K562 (cell line): ENCODE measurements around the gene FCSK.
"Not testable (repeated sequence)": the region's sequence is repeated elsewhere in the genome, so short reads cannot be mapped to it uniquely, and the experiment has no call there.

ENCODE experiments used
- FOXK1 ChIP-seq: sonication (generic); formaldehyde crosslinking; IDR thresholded peaks from 2 replicates; pipeline ENCODE4 v1.8.0; 2022; ENCODE audit warnings: missing genetic modification reagents, mild to moderate bottlenecking, borderline replicate concordance
- FOXP4 ChIP-seq: sonication (generic); formaldehyde crosslinking; IDR thresholded peaks from 2 replicates; pipeline ENCODE4 v1.8.0; 2022; ENCODE audit warnings: mild to moderate bottlenecking, missing genetic modification reagents, borderline replicate concordance
- HNRNPUL1 ChIP-seq: fragments of 200-400 bp; formaldehyde crosslinking; IDR thresholded peaks from 2 replicates; pipeline ENCODE4 v1.6.1; 2017; ENCODE audit warnings: low read length
- MNT ChIP-seq, 2 experiments: fragments of 450-650 bp; conservative IDR thresholded peaks; 2 replicates each; pipeline ENCODE4 v1.6.1; 2017; ENCODE audit warnings: mild to moderate bottlenecking in 2 of 2, moderate library complexity in 2 of 2
- RERE ChIP-seq: sonication (generic); formaldehyde crosslinking; IDR thresholded peaks from 2 replicates; pipeline ENCODE4 v1.8.0; 2023; ENCODE audit warnings: missing genetic modification reagents, mild to moderate bottlenecking, borderline replicate concordance
- TCF7 ChIP-seq: sonication (generic); IDR thresholded peaks from 2 replicates; pipeline ENCODE4 v1.6.1; 2016; ENCODE audit warnings: antibody characterized with exemption, borderline replicate concordance
- ZBTB7A ChIP-seq: IDR thresholded peaks from 2 replicates; pipeline ENCODE4 v1.6.1; 2011; ENCODE audit warnings: low read depth, mild to moderate bottlenecking, low read length, moderate library complexity, borderline replicate concordance; ENCODE audit not compliant: control insufficient read depth
- ZNF232 ChIP-seq: sonication (generic); formaldehyde crosslinking; IDR thresholded peaks from 2 replicates; pipeline ENCODE4 v1.8.0; 2022; ENCODE audit warnings: mild to moderate bottlenecking, missing genetic modification reagents
- ZNF76 ChIP-seq: fragments of 250-450 bp; sonication (Bioruptor Pico); IDR thresholded peaks from 2 replicates; pipeline ENCODE4 v1.4.0; 2020; ENCODE audit warnings: mild to moderate bottlenecking, moderate library complexity, borderline replicate concordance
- TF ChIP-seq, protein P1 (sequence below): sonication (generic); formaldehyde crosslinking; IDR thresholded peaks from 2 replicates; pipeline ENCODE4 v1.9.0; 2022; ENCODE audit warnings: mild to moderate bottlenecking, missing genetic modification reagents
- TF ChIP-seq, protein P2 (sequence below): sonication (generic); formaldehyde crosslinking; IDR thresholded peaks from 2 replicates; pipeline ENCODE4 v1.8.0; 2022; ENCODE audit warnings: mild to moderate bottlenecking, low read depth, missing genetic modification reagents
- TF ChIP-seq, protein P3 (sequence below), 3 experiments: IDR thresholded peaks in 2 of 3; conservative IDR thresholded peaks in 1 of 3; 2 replicates each; pipeline ENCODE4 v1.5.1; 2011 to 2012; ENCODE audit warnings: low read length in 3 of 3, mild to moderate bottlenecking in 3 of 3, control low read depth in 2 of 3, improper control_type of control experiment in 1 of 3, inconsistent platforms in 1 of 3, low read depth in 1 of 3, mixed read lengths in 1 of 3, moderate library complexity in 1 of 3; ENCODE audit not compliant: insufficient read depth in 2 of 3

DNA sequence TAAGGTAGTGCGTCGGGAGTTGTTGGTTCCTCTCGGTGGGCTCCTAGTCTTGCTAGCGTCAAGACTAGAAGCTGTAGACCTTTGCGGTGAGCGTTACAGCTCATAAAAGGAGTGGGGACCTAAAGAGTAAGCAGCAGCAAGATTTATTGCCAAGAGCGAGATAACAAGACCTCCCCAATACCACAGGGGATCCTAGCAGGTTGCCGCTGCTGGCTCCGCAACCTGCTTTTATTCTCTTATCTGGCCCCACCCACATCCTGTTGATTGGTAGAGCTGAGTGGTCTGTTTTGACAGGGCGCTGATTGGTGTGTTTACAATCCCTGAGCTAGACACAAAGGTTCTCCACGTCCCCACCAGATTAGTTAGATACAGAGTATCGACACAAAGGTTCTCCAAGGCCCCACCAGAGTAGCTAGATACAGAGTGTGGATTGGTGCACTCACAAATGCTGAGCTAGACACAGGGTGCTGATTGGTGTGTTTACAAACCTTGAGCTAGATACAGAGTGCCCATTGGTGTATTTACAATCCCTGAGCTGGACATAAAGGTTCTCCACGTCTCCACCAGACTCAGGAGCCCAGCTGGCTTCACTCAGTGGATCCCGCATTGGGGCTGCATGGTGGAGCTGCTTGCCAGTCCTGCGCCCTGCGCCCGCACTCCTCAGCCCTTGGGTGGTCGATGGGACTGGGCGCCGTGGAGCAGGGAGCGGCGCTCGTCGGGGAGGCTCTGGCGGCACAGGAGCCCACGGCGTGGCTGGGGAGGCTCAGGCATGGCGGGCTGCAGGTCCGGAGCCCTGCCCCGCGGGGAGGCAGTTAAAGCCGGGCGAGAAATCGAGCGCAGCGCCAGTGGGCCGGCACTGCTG, 4.0 kb upstream of the FCSK start:
- not testable (repeated sequence) for TF ChIP-seq ZNF232 (CRISPR knock-in tag); TCF7; RERE; ZBTB7A; FOXP4; MNT (conservative IDR thresholded peaks at IDR 0.05); ZNF76 (CRISPR knock-in tag); FOXK1 (CRISPR knock-in tag); HNRNPUL1
- TF ChIP-seq, protein P1, sequence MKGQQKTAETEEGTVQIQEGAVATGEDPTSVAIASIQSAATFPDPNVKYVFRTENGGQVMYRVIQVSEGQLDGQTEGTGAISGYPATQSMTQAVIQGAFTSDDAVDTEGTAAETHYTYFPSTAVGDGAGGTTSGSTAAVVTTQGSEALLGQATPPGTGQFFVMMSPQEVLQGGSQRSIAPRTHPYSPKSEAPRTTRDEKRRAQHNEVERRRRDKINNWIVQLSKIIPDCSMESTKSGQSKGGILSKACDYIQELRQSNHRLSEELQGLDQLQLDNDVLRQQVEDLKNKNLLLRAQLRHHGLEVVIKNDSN = not testable (repeated sequence)
- TF ChIP-seq, protein P2, sequence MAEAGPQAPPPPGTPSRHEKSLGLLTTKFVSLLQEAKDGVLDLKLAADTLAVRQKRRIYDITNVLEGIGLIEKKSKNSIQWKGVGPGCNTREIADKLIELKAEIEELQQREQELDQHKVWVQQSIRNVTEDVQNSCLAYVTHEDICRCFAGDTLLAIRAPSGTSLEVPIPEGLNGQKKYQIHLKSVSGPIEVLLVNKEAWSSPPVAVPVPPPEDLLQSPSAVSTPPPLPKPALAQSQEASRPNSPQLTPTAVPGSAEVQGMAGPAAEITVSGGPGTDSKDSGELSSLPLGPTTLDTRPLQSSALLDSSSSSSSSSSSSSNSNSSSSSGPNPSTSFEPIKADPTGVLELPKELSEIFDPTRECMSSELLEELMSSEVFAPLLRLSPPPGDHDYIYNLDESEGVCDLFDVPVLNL (CRISPR knock-in tag) = not testable (repeated sequence)
- TF ChIP-seq, protein P3, sequence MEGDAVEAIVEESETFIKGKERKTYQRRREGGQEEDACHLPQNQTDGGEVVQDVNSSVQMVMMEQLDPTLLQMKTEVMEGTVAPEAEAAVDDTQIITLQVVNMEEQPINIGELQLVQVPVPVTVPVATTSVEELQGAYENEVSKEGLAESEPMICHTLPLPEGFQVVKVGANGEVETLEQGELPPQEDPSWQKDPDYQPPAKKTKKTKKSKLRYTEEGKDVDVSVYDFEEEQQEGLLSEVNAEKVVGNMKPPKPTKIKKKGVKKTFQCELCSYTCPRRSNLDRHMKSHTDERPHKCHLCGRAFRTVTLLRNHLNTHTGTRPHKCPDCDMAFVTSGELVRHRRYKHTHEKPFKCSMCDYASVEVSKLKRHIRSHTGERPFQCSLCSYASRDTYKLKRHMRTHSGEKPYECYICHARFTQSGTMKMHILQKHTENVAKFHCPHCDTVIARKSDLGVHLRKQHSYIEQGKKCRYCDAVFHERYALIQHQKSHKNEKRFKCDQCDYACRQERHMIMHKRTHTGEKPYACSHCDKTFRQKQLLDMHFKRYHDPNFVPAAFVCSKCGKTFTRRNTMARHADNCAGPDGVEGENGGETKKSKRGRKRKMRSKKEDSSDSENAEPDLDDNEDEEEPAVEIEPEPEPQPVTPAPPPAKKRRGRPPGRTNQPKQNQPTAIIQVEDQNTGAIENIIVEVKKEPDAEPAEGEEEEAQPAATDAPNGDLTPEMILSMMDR (IDR thresholded peaks at IDR 0.05 in 2 of 3, conservative IDR thresholded peaks at IDR 0.05 in 1 of 3; ENCODE audit: insufficient read depth in 2 of 3, low read depth in 1 of 3, low read length in 3 of 3) = not testable (repeated sequence)
